H1 (cell line): ENCODE measurements around the gene SH3RF3. TPM values are rescaled to one million over a fixed set of nuclear protein-coding genes. Genes with fewer than 3 reads are reported as not detected.

Experiments
- CTCF ChIA-PET: fragments of 300-600 bp; sonication (Branson Sonifier 250); formaldehyde crosslinking; loops from one replicate; lab custom pipeline; 2021; ENCODE audit not compliant: partially characterized antibody; lab: Charles Lee
- POLR2A ChIA-PET: fragments of 300-600 bp; sonication (Branson Sonifier 250); formaldehyde crosslinking; loops from one replicate; lab custom pipeline; 2021; ENCODE audit warnings: inconsistent platforms; ENCODE audit not compliant: partially characterized antibody; lab: Charles Lee
- DNase-seq, 2 experiments: peaks; one replicate each; pipeline versions ENCODE4 v3.0.0 to v3.0.0-alpha.2; 2010 to 2022; ENCODE audit warnings: low spot score in 2 of 2, low read depth in 1 of 2, mixed read lengths in 1 of 2
- FAIRE-seq: peaks from 2 replicates; lab custom pipeline; 2011; peaks lifted over from hg19 to GRCh38; lab: Jason Lieb, UNC
- H2AFZ ChIP-seq: 2 replicates; pipeline ENCODE4 v1.8.1; 2012; ENCODE audit warnings: low read length, inconsistent platforms
- H2AK5ac ChIP-seq: 2 replicates; pipeline ENCODE4 v1.6.1; 2013; ENCODE audit warnings: low read depth, low read length
- H2BK120ac ChIP-seq: replicated peaks from 2 replicates; pipeline ENCODE3; 2013; ENCODE audit warnings: low read depth, low read length, inconsistent platforms
- H2BK12ac ChIP-seq: 2 replicates; pipeline ENCODE4 v1.6.1; 2013; ENCODE audit warnings: low read depth, low read length
- H2BK15ac ChIP-seq: 2 replicates; pipeline ENCODE4 v1.6.1; 2013; ENCODE audit warnings: low read length
- H2BK20ac ChIP-seq: 2 replicates; pipeline ENCODE4 v1.6.1; 2013; ENCODE audit warnings: low read length
- H2BK5ac ChIP-seq: 2 replicates; pipeline ENCODE4 v1.6.1; 2013; ENCODE audit warnings: low read depth, low read length
- H3K14ac ChIP-seq: 2 replicates; pipeline ENCODE4 v1.6.1; 2013; ENCODE audit warnings: inconsistent platforms; ENCODE audit not compliant: insufficient read length
- H3K18ac ChIP-seq: 2 replicates; pipeline ENCODE4 v1.6.1; 2013; ENCODE audit warnings: low read length; ENCODE audit errors: extremely low read depth
- H3K23ac ChIP-seq: 2 replicates; pipeline ENCODE4 v1.6.1; 2013; ENCODE audit warnings: inconsistent platforms; ENCODE audit not compliant: insufficient read length
- H3K23me2 ChIP-seq: 2 replicates; pipeline ENCODE4 v1.6.1; 2013; ENCODE audit warnings: low read depth, low read length
- H3K27ac ChIP-seq: 2 replicates; pipeline ENCODE4 v1.6.1; 2011; ENCODE audit warnings: low read depth, low read length, inconsistent platforms
- H3K27me3 ChIP-seq, 4 experiments: replicated peaks in 1 of 4; 1 replicate in 1 of 4; 2 replicates in 3 of 4; pipeline versions ENCODE4 v1.6.1 to v1.8.1; 2011 to 2013; ENCODE audit warnings: low read length in 3 of 4, mild to moderate bottlenecking in 3 of 4, inconsistent platforms in 2 of 4, mixed read lengths in 2 of 4, moderate library complexity in 1 of 4; ENCODE audit not compliant: control insufficient read depth in 3 of 4, insufficient read depth in 3 of 4; ENCODE audit errors: extremely low read depth in 1 of 4
- H3K36me3 ChIP-seq, 4 experiments: 2 replicates each; pipeline versions ENCODE4 v1.6.1 to v1.8.1; 2011 to 2013; ENCODE audit warnings: mild to moderate bottlenecking in 4 of 4, low read length in 3 of 4, moderate library complexity in 2 of 4, control low read depth in 1 of 4, inconsistent platforms in 1 of 4; ENCODE audit not compliant: insufficient read depth in 4 of 4, control insufficient read depth in 2 of 4
- H3K4ac ChIP-seq: replicated peaks from 2 replicates; pipeline ENCODE3; 2013; ENCODE audit warnings: low read length, low read depth, mixed read lengths, inconsistent platforms; ENCODE audit not compliant: insufficient read length
- H3K4me1 ChIP-seq, 4 experiments: replicated peaks in 1 of 4; 1 replicate in 1 of 4; 2 replicates in 3 of 4; pipeline versions ENCODE4 v1.6.1 to v1.8.1; 2011 to 2013; ENCODE audit warnings: low read length in 3 of 4, inconsistent platforms in 2 of 4, mixed read lengths in 1 of 4; ENCODE audit not compliant: insufficient read depth in 4 of 4, control insufficient read depth in 3 of 4
- H3K4me2 ChIP-seq, 2 experiments: 2 replicates each; pipeline versions ENCODE4 v1.6.1 to v1.8.1; 2011 to 2013; ENCODE audit warnings: low read depth in 2 of 2, low read length in 2 of 2, control low read depth in 1 of 2, inconsistent platforms in 1 of 2, mild to moderate bottlenecking in 1 of 2; ENCODE audit not compliant: insufficient read depth in 1 of 2
- H3K4me3 ChIP-seq, 4 experiments: fragments of 200-600, 300-600 bp in 1 of 4; sonication (generic), shearing (Covaris generic), sonication (Bioruptor Twin) in 1 of 4; 2 replicates each; pipeline versions ENCODE4 v1.5.1 to v1.8.1; 2011 to 2016; ENCODE audit warnings: low read length in 4 of 4, low read depth in 3 of 4, control low read depth in 2 of 4, inconsistent platforms in 2 of 4, mild to moderate bottlenecking in 2 of 4, mixed read lengths in 1 of 4, moderate library complexity in 1 of 4; ENCODE audit not compliant: insufficient read depth in 2 of 4; ENCODE audit errors: extremely low read depth in 1 of 4
- H3K56ac ChIP-seq: replicated peaks from 2 replicates; pipeline ENCODE3; 2013; ENCODE audit warnings: low read depth, mild to moderate bottlenecking, mixed read lengths, low read length, inconsistent platforms; ENCODE audit not compliant: insufficient read length
- H3K79me1 ChIP-seq: 2 replicates; pipeline ENCODE4 v1.6.1; 2013; ENCODE audit warnings: low read depth, low read length, control low read depth
- H3K79me2 ChIP-seq, 2 experiments: 2 replicates each; pipeline versions ENCODE4 v1.6.1 to v1.8.1; 2012 to 2013; ENCODE audit warnings: low read length in 2 of 2, mild to moderate bottlenecking in 2 of 2, inconsistent platforms in 1 of 2; ENCODE audit not compliant: insufficient read depth in 2 of 2, control insufficient read depth in 1 of 2
- H3K9ac ChIP-seq, 4 experiments: replicated peaks in 1 of 4; 1 replicate in 1 of 4; 2 replicates in 3 of 4; pipeline versions ENCODE4 v1.6.1 to v1.8.1; 2011 to 2013; ENCODE audit warnings: low read depth in 3 of 4, low read length in 3 of 4, control low read depth in 2 of 4, mild to moderate bottlenecking in 2 of 4, moderate library complexity in 2 of 4, inconsistent platforms in 1 of 4; ENCODE audit errors: extremely low read depth in 1 of 4
- H3K9me3 ChIP-seq, 2 experiments: 2 replicates each; pipeline versions ENCODE4 v1.6.1 to v1.8.1; 2012 to 2013; ENCODE audit warnings: mild to moderate bottlenecking in 2 of 2, moderate library complexity in 2 of 2, control low read depth in 1 of 2, inconsistent platforms in 1 of 2, low read depth in 1 of 2, low read length in 1 of 2, mixed read lengths in 1 of 2; ENCODE audit not compliant: insufficient read depth in 2 of 2
- H4K20me1 ChIP-seq, 2 experiments: replicated peaks in 1 of 2; 2 replicates each; pipeline versions ENCODE3 to v1.8.1; 2011 to 2013; ENCODE audit warnings: inconsistent platforms in 2 of 2, low read length in 2 of 2, mild to moderate bottlenecking in 1 of 2; ENCODE audit not compliant: insufficient read depth in 2 of 2, control insufficient read depth in 1 of 2
- H4K5ac ChIP-seq: 2 replicates; pipeline ENCODE4 v1.6.1; 2013; ENCODE audit warnings: low read length, low read depth, mixed read lengths, inconsistent platforms; ENCODE audit not compliant: insufficient read length
- H4K8ac ChIP-seq: 2 replicates; pipeline ENCODE4 v1.8.0; 2013; ENCODE audit warnings: mild to moderate bottlenecking, moderate library complexity, low read length, inconsistent platforms; ENCODE audit not compliant: insufficient read depth; ENCODE audit errors: extremely low read depth
- H4K91ac ChIP-seq: replicated peaks from 2 replicates; pipeline ENCODE3; 2013; ENCODE audit warnings: low read length, mixed read lengths, inconsistent platforms; ENCODE audit not compliant: insufficient read length
- EZH2 ChIP-seq: fragments of 200-600 bp; sonication (generic); IDR thresholded peaks from 2 replicates; pipeline ENCODE4 v1.7.1; 2012; ENCODE audit warnings: low read depth, mild to moderate bottlenecking, moderate library complexity, low read length, inconsistent platforms; ENCODE audit not compliant: severe bottlenecking
- KDM1A ChIP-seq: fragments of 200-600, 300-600 bp; sonication (generic); IDR thresholded peaks from 2 replicates; pipeline ENCODE4 v1.7.1; 2016; ENCODE audit warnings: mild to moderate bottlenecking, low read length, borderline replicate concordance
- KDM5A ChIP-seq: fragments of 200-600 bp; IDR thresholded peaks from 2 replicates; pipeline ENCODE4 v1.7.1; 2012; ENCODE audit warnings: mild to moderate bottlenecking, low read length, inconsistent platforms, mixed read lengths
- WGBS, 2 experiments: shearing (Covaris generic) in 1 of 2; methylation state at CpG; one replicate each; pipeline versions ENCODE4 v1.1.6 to v1.1.7; 2013 to 2015; ENCODE audit warnings: low lambda C conversion rate in 2 of 2, mixed read lengths in 2 of 2, inconsistent platforms in 1 of 2, low coverage in 1 of 2, missing lambda C conversion rate in 1 of 2; ENCODE audit not compliant: insufficient replicate concordance in 2 of 2, insufficient coverage in 1 of 2, insufficient read length in 1 of 2; ENCODE audit errors: extremely low coverage in 1 of 2, missing lambda C conversion rate in 1 of 2; 5-methylcytosine and 5-hydroxymethylcytosine counted together
- polyA plus RNA-seq, 7 experiments: library from polyadenylated mRNA; depleted of rRNA in 3 of 7; stranded (reverse) in 5 of 7; unstranded in 2 of 7; fragments of >200 nt in 5 of 7; fragments of 200-250 nt in 2 of 7; gene quantifications; 1 replicate in 5 of 7; 2 replicates in 1 of 7; 4 replicates in 1 of 7; pipeline versions ENCODE4 v1.2.1 to v1.2.3, GENCODE V29; 2011 to 2013; ENCODE audit warnings: missing spikeins in 2 of 7, mixed read lengths in 2 of 7
- total RNA-seq: library from RNA; stranded (reverse); fragmentation: NEBNext Ultra II Directional; extraction: Animal tissue kit (Norgen Biotek cat#: 25700); gene quantifications from 2 replicates; pipeline ENCODE4 v1.2.1, GENCODE V29; 2021

SH3RF3 gene
- total and polyA plus RNA-seq, 2 of the 8 experiments (the other 6 are each of a cell fraction or from before 2014, with no cell fraction given), result 0.11 to 0.65 TPM

GRCh38 chr2:109204412-109204811 is 75.4 kb downstream of the SH3RF3 start:
- no peak for FAIRE-seq
- POLR2A ChIA-PET, result no interaction called here
- Histone ChIP-seq H3K23me2 (no peaks in the 10 kb centered on the region), H3K79me1 (no peaks in the 10 kb centered on the region), H3K23ac (no peak overlapping the region), H3K9me3 (no peaks in the 10 kb centered on the region), H2AFZ (no peak overlapping the region), H3K9ac (no peak overlapping the region), H3K14ac (no peak overlapping the region), H3K79me2 (no peaks in the 10 kb centered on the region), H2BK20ac (no peak overlapping the region), H3K27ac (no peak overlapping the region), H3K4ac (no peak overlapping the region), H3K4me2 (no peak overlapping the region), H3K56ac (no peak overlapping the region), H3K4me1 (no peaks in the 10 kb centered on the region), H3K27me3 (no peaks in the 10 kb centered on the region), H4K5ac (no peak overlapping the region), H2BK15ac (no peak overlapping the region), H2AK5ac (no peak overlapping the region), H2BK12ac (no peak overlapping the region), H2BK120ac (no peak overlapping the region), H4K91ac (no peak overlapping the region), H2BK5ac (no peak overlapping the region), H3K4me3 (no peak overlapping the region), H3K18ac (no peak overlapping the region), H4K8ac (no peak overlapping the region), H3K36me3 (no peaks in the 10 kb centered on the region), H4K20me1 (no peaks in the 10 kb centered on the region)
- TF ChIP-seq EZH2 (no peak), KDM5A (no peak), KDM1A (no peak)
- CTCF ChIA-PET, result no interaction called here
- no peak for DNase-seq
- 91% methylated on average over 3 of the region's 3 CpGs; no CpG with 5 or more reads in 1 of the 2 experiments for WGBS, 2 experiments
